ENCODE data around the gene TANC1.

TANC1 gene

GRCh38 chr2:159118859-159119500, 150.5 kb downstream of the TANC1 start:
- H3K27me3 ChIP-seq: no peaks in the 10 kb centered on the region
- no peaks in the 10 kb centered on the region for H3K36me3 ChIP-seq
- no peaks in the 10 kb centered on the region for H3K4me1 ChIP-seq (ENCODE audit: control insufficient read depth in 1 of 2, insufficient read depth in 1 of 2, low read depth in 1 of 2, low read length in 1 of 2)
- no peaks in the 10 kb centered on the region for H3K9me3 ChIP-seq
- TF ChIP-seq, protein P1, sequence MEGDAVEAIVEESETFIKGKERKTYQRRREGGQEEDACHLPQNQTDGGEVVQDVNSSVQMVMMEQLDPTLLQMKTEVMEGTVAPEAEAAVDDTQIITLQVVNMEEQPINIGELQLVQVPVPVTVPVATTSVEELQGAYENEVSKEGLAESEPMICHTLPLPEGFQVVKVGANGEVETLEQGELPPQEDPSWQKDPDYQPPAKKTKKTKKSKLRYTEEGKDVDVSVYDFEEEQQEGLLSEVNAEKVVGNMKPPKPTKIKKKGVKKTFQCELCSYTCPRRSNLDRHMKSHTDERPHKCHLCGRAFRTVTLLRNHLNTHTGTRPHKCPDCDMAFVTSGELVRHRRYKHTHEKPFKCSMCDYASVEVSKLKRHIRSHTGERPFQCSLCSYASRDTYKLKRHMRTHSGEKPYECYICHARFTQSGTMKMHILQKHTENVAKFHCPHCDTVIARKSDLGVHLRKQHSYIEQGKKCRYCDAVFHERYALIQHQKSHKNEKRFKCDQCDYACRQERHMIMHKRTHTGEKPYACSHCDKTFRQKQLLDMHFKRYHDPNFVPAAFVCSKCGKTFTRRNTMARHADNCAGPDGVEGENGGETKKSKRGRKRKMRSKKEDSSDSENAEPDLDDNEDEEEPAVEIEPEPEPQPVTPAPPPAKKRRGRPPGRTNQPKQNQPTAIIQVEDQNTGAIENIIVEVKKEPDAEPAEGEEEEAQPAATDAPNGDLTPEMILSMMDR (IDR thresholded peaks at IDR 0.05): no peak
- no peak overlapping the region for H3K27ac ChIP-seq
- no peak overlapping the region for H3K4me3 ChIP-seq (ENCODE audit: low read depth in 1 of 2, low read length in 1 of 2)

DNA sequence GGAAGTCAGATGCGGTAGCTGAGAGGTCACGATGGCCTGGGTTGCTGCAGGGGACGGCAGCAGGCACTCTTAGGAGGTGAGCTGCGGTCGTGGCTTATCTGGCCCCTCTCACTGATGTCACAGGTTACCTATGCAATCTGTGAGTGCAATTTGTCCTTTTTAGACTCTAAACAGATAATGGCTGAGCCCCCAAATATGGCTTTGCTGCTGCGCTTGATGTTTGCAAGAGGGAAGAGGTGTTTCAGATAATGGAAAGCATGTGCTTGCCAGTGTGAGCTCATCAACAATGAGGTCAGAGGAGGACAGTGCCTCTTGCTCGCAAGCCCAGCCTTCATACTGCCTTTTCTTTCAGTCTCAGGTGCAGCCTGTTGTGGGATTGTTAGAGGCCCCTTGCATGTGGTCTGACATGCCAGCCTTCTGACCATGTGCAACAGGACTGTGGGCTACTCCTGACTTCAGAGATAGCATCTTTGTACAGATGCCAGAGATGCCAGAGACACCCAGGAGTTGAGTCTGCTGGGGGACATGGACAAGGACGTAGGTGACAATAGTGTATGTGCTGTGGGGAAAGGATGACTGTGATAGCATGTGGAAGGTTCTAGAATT, 151.3 kb downstream of the TANC1 start:
- Histone ChIP-seq H3K27me3 (no peaks in the 10 kb centered on the region), H3K4me1 (ENCODE audit: control insufficient read depth in 1 of 2, insufficient read depth in 1 of 2, low read depth in 1 of 2, low read length in 1 of 2) (peaks cover 3 to 6% of the 10 kb centered on the region in 2 experiments), H3K36me3 (no peaks in the 10 kb centered on the region), H3K9me3 (no peaks in the 10 kb centered on the region), H3K27ac (no peak overlapping the region), H3K4me3 (ENCODE audit: low read depth in 1 of 2, low read length in 1 of 2) (no peak overlapping the region)
- TF ChIP-seq, protein P1 (IDR thresholded peaks at IDR 0.05): no peak

- TF ChIP-seq, protein P1 (IDR thresholded peaks at IDR 0.05): no peak
- Histone ChIP-seq H3K27me3 (no peaks in the 10 kb centered on the region), H3K9me3 (no peaks in the 10 kb centered on the region), H3K4me1 (ENCODE audit: control insufficient read depth in 1 of 2, insufficient read depth in 1 of 2, low read depth in 1 of 2, low read length in 1 of 2) (peaks cover 3 to 6% of the 10 kb centered on the region in 2 experiments), H3K36me3 (no peaks in the 10 kb centered on the region), H3K4me3 (ENCODE audit: low read depth in 1 of 2, low read length in 1 of 2) (no peak overlapping the region), H3K27ac (no peak overlapping the region)
Observed at GRCh38 chr2:159123786-159124185, 155.3 kb downstream of the TANC1 start.

GRCh38 chr2:159124441-159124911, 156.0 kb downstream of the TANC1 start:
- Histone ChIP-seq H3K4me3 (ENCODE audit: low read depth in 1 of 2, low read length in 1 of 2) (no peak overlapping the region), H3K36me3 (no peaks in the 10 kb centered on the region), H3K27me3 (no peaks in the 10 kb centered on the region), H3K9me3 (no peaks in the 10 kb centered on the region), H3K27ac (no peak overlapping the region), H3K4me1 (ENCODE audit: control insufficient read depth in 1 of 2, insufficient read depth in 1 of 2, low read depth in 1 of 2, low read length in 1 of 2) (peaks cover 3 to 6% of the 10 kb centered on the region in 2 experiments)
- TF ChIP-seq, protein P1 (IDR thresholded peaks at IDR 0.05): no peak

GRCh38 chr2:159124931-159125467, 156.6 kb downstream of the TANC1 start:
- no peak overlapping the region for H3K27ac ChIP-seq
- H3K4me1 ChIP-seq (ENCODE audit: control insufficient read depth in 1 of 2, insufficient read depth in 1 of 2, low read depth in 1 of 2, low read length in 1 of 2): peaks cover 3 to 6% of the 10 kb centered on the region in 2 experiments
- H3K36me3 ChIP-seq: no peaks in the 10 kb centered on the region
- peaks cover 3% of the 10 kb centered on the region for H3K27me3 ChIP-seq
- H3K9me3 ChIP-seq: no peaks in the 10 kb centered on the region
- H3K4me3 ChIP-seq (ENCODE audit: low read depth in 1 of 2, low read length in 1 of 2): no peak overlapping the region
- TF ChIP-seq, protein P1 (IDR thresholded peaks at IDR 0.05): no peak
